Caco-2 (cell line): Measurements from ENCODE around the gene PACSIN2. TPM values are rescaled to one million over a fixed set of nuclear protein-coding genes. Genes with fewer than 3 reads are reported as not detected.

Experiments
- BruUV-seq: library from RNA; stranded (reverse); fragments of 400-500 nt; replicated peaks from 2 replicates; lab custom pipeline; 2021; lab: Mats Ljungman, UMichigan
- CTCF ChIA-PET: fragments of 300-600 bp; sonication (Branson Sonifier 250); formaldehyde crosslinking; loops from one replicate; lab custom pipeline; 2022; ENCODE audit warnings: antibody characterized with exemption; lab: Charles Lee
- POLR2A ChIA-PET: fragments of 300-600 bp; sonication (Branson Sonifier 250); formaldehyde crosslinking; loops from one replicate; lab custom pipeline; 2022; ENCODE audit warnings: antibody characterized with exemption; lab: Charles Lee
- DNase-seq, 2 experiments: peaks; one replicate each; pipeline versions ENCODE4 v3.0.0 to v3.0.0-alpha.2; 2020 to 2022
- H3K27me3 ChIP-seq: replicated peaks from 2 replicates; pipeline ENCODE4 v1.6.0; 2011; ENCODE audit warnings: low read length; ENCODE audit not compliant: control insufficient read depth, insufficient read depth
- H3K36me3 ChIP-seq: 2 replicates; pipeline ENCODE4 v1.5.1; 2011; ENCODE audit warnings: low read length; ENCODE audit not compliant: control insufficient read depth, insufficient read depth
- H3K4me1 ChIP-seq: fragments of 250-450 bp; sonication (Bioruptor Pico); 2 replicates; pipeline ENCODE4 v1.5.1; 2020; ENCODE audit warnings: mild to moderate bottlenecking
- H3K4me3 ChIP-seq: 2 replicates; pipeline ENCODE4 v1.5.1; 2011; ENCODE audit warnings: low read depth, mild to moderate bottlenecking, control low read depth, low read length
- H3K9me3 ChIP-seq: fragments of 250-450 bp; sonication (Bioruptor Pico); 2 replicates; pipeline ENCODE4 v1.5.1; 2020; ENCODE audit warnings: mild to moderate bottlenecking, moderate library complexity
- H3K27ac Mint-ChIP-seq: one replicate; pipeline ENCODE4 v1.8.0; 2022; ENCODE audit warnings: mixed read lengths; ENCODE audit not compliant: unreplicated experiment
- H3K27me3 Mint-ChIP-seq: one replicate; pipeline ENCODE4 v1.8.0; 2022; ENCODE audit warnings: mixed read lengths; ENCODE audit not compliant: insufficient read depth, unreplicated experiment
- H3K36me3 Mint-ChIP-seq: one replicate; pipeline ENCODE4 v1.8.0; 2022; ENCODE audit warnings: mild to moderate bottlenecking, mixed read lengths; ENCODE audit not compliant: insufficient read depth, unreplicated experiment
- H3K4me1 Mint-ChIP-seq: one replicate; pipeline ENCODE4 v1.8.0; 2022; ENCODE audit warnings: low read depth, mixed read lengths; ENCODE audit not compliant: unreplicated experiment
- H3K4me3 Mint-ChIP-seq: one replicate; pipeline ENCODE4 v1.8.0; 2022; ENCODE audit warnings: mild to moderate bottlenecking, moderate library complexity, mixed read lengths; ENCODE audit not compliant: unreplicated experiment
- H3K9me3 Mint-ChIP-seq: one replicate; pipeline ENCODE4 v1.8.0; 2022; ENCODE audit warnings: mixed read lengths; ENCODE audit not compliant: unreplicated experiment
- intact Hi-C: fragments of 100-400 bp; cut with micrococcal nuclease; formaldehyde crosslinking; loops from one replicate; pipeline ENCODE4 v1.10.0; 2022; ENCODE audit not compliant: unreplicated experiment
- total RNA-seq: library from RNA; stranded (reverse); gene quantifications from 2 replicates; pipeline ENCODE4 v1.2.3, GENCODE V29; 2022
- TF ChIP-seq, protein P1 (sequence below), 2 experiments: fragments of 200-600 bp in 1 of 2; IDR thresholded peaks; 1 replicate in 1 of 2; 2 replicates in 1 of 2; pipeline versions ENCODE4 v1.5.1 to v1.8.0; 2011 to 2022; ENCODE audit warnings: antibody characterized with exemption in 1 of 2, control low read depth in 1 of 2, inconsistent platforms in 1 of 2, low read depth in 1 of 2, low read length in 1 of 2, mild to moderate bottlenecking in 1 of 2, moderate library complexity in 1 of 2; ENCODE audit not compliant: insufficient read depth in 1 of 2, severe bottlenecking in 1 of 2, unreplicated experiment in 1 of 2

The PACSIN2 gene
- total RNA-seq, 1 experiment from 2014 or later = 122 TPM

DNA sequence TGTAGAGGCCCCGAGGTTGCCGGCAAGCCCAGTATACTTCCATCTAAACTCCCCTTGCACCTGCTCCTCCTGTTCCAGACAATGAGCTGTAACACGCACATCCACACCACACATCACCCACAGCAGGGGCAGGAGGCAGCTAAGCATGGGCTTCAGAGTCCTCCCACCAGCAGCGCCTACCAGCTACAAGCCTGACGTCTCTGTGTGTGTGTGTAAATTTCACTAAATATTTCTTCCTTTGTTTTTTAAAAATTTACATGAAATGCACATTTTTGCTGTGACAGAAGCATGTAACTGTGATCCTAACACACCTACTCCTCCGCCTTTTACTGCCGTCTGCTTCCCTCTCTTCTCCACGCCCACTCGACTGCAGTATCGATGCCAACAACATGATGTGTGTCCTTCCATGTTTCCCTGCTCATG, 29.4 kb upstream of the PACSIN2 start:
- no TSS peak for BruUV-seq
- CTCF ChIA-PET = interaction anchor here (0.7 kb wide), 1 partner anchor 263 kb away, joined by 4 read pairs; no protein-coding TSS in a partner anchor
- no peak overlapping the region for H3K4me3 Mint-ChIP-seq
- DNase-seq = no peak
- no peaks in the 10 kb centered on the region for H3K4me1 Mint-ChIP-seq
- H3K36me3 Mint-ChIP-seq = no peaks in the 10 kb centered on the region
- no peaks in the 10 kb centered on the region for H3K27me3 Mint-ChIP-seq
- Histone ChIP-seq H3K4me3 (no peak overlapping the region), H3K27me3 (no peaks in the 10 kb centered on the region; the same call in 1 of the 2 replicates), H3K36me3 (no peaks in the 10 kb centered on the region), H3K4me1 (no peaks in the 10 kb centered on the region), H3K9me3 (no peaks in the 10 kb centered on the region)
- intact Hi-C loops = no loop called here
- TF ChIP-seq, protein P1, sequence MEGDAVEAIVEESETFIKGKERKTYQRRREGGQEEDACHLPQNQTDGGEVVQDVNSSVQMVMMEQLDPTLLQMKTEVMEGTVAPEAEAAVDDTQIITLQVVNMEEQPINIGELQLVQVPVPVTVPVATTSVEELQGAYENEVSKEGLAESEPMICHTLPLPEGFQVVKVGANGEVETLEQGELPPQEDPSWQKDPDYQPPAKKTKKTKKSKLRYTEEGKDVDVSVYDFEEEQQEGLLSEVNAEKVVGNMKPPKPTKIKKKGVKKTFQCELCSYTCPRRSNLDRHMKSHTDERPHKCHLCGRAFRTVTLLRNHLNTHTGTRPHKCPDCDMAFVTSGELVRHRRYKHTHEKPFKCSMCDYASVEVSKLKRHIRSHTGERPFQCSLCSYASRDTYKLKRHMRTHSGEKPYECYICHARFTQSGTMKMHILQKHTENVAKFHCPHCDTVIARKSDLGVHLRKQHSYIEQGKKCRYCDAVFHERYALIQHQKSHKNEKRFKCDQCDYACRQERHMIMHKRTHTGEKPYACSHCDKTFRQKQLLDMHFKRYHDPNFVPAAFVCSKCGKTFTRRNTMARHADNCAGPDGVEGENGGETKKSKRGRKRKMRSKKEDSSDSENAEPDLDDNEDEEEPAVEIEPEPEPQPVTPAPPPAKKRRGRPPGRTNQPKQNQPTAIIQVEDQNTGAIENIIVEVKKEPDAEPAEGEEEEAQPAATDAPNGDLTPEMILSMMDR (IDR thresholded peaks at IDR 0.05; ENCODE audit: insufficient read depth in 1 of 2, low read depth in 1 of 2, low read length in 1 of 2, severe bottlenecking in 1 of 2, unreplicated experiment in 1 of 2) = no peak
- POLR2A ChIA-PET = no interaction called here
- no peaks in the 10 kb centered on the region for H3K9me3 Mint-ChIP-seq
- H3K27ac Mint-ChIP-seq = no peak overlapping the region

- H3K27ac Mint-ChIP-seq = no peak overlapping the region
- BruUV-seq = no TSS peak
- POLR2A ChIA-PET = no interaction called here
- H3K36me3 Mint-ChIP-seq = no peaks in the 10 kb centered on the region
- intact Hi-C loops = no loop called here
- no peaks in the 10 kb centered on the region for H3K4me1 Mint-ChIP-seq
- CTCF ChIA-PET = no interaction called here
- DNase-seq = no peak
- H3K4me1 ChIP-seq = no peaks in the 10 kb centered on the region
- TF ChIP-seq, protein P1 (IDR thresholded peaks at IDR 0.05; ENCODE audit: insufficient read depth in 1 of 2, low read depth in 1 of 2, low read length in 1 of 2, severe bottlenecking in 1 of 2, unreplicated experiment in 1 of 2) = no peak
- no peaks in the 10 kb centered on the region for H3K9me3 ChIP-seq
- H3K27me3 Mint-ChIP-seq = no peaks in the 10 kb centered on the region
- H3K9me3 Mint-ChIP-seq = no peaks in the 10 kb centered on the region
- H3K27me3 ChIP-seq = no peaks in the 10 kb centered on the region; the same call in 1 of the 2 replicates
- H3K4me3 Mint-ChIP-seq = no peak overlapping the region
- no peak overlapping the region for H3K4me3 ChIP-seq
- no peaks in the 10 kb centered on the region for H3K36me3 ChIP-seq
Observed at GRCh38 chr22:43042101-43042780, 27.3 kb upstream of the PACSIN2 start.

GRCh38 chr22:43039800-43040199, 24.9 kb upstream of the PACSIN2 start:
- H3K4me1 Mint-ChIP-seq = no peaks in the 10 kb centered on the region
- H3K4me3 Mint-ChIP-seq = no peak overlapping the region
- Histone ChIP-seq H3K9me3 (no peaks in the 10 kb centered on the region), H3K4me3 (no peak overlapping the region), H3K27me3 (no peaks in the 10 kb centered on the region; the same call in 1 of the 2 replicates), H3K4me1 (no peaks in the 10 kb centered on the region), H3K36me3 (no peaks in the 10 kb centered on the region)
- DNase-seq = peak in 1 of 2 experiments; percentile 24
- CTCF ChIA-PET = no interaction called here
- TF ChIP-seq, protein P1 (IDR thresholded peaks at IDR 0.05; ENCODE audit: insufficient read depth in 1 of 2, low read depth in 1 of 2, low read length in 1 of 2, severe bottlenecking in 1 of 2, unreplicated experiment in 1 of 2) = no peak
- POLR2A ChIA-PET = no interaction called here
- H3K9me3 Mint-ChIP-seq = no peaks in the 10 kb centered on the region
- H3K36me3 Mint-ChIP-seq = no peaks in the 10 kb centered on the region
- H3K27ac Mint-ChIP-seq = peak overlapping the region; percentile 63
- intact Hi-C loops = no loop called here
- no peaks in the 10 kb centered on the region for H3K27me3 Mint-ChIP-seq
- no TSS peak for BruUV-seq
